ENCODE measurements around the gene KRTAP10-3.
"Not testable (repeated sequence)": the region's sequence is repeated elsewhere in the genome, so short reads cannot be mapped to it uniquely, and the experiment has no call there.

The KRTAP10-3 gene

GRCh38 chr21:44580231-44580821 is 21.7 kb upstream of the KRTAP10-3 start, which contains the start of gene KRTAP10-5:
KRTAP10-5 (minus strand) TSS chr21:44580604; CDS start chr21:44580578, 26 bp downstream.
- H3K36me3 ChIP-seq (ENCODE audit: insufficient read depth, low read length); H3K9ac ChIP-seq (ENCODE audit: low read depth, low read length); H3K4me1 ChIP-seq (ENCODE audit: insufficient read depth, low read length); H3K9me3 ChIP-seq (ENCODE audit: control insufficient read depth, insufficient read depth, low read length): not testable (repeated sequence)

DNA sequence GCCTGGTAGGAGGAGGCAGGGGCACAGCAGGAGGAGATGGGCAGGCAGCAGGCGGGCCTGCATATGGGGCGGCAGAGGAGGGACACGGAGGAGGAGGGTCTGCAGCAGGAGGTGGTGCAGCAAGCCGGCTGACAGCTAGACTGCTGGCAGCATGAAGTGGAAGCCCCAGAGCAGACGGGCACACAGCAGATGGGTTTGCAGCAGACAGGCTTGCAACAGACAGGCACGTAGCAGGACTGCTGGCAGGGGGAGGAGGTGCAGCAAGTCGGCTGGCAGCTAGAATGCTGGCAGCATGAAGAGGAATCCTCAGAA is 21.2 kb upstream of the KRTAP10-3 start:
- Histone ChIP-seq H3K9ac (ENCODE audit: low read depth, low read length) (no peak overlapping the region), H3K4me1 (ENCODE audit: insufficient read depth, low read length) (no peaks in the 10 kb centered on the region), H3K9me3 (ENCODE audit: control insufficient read depth, insufficient read depth, low read length) (peaks cover 9% of the 10 kb centered on the region), H3K36me3 (ENCODE audit: insufficient read depth, low read length) (no peaks in the 10 kb centered on the region)

DNA sequence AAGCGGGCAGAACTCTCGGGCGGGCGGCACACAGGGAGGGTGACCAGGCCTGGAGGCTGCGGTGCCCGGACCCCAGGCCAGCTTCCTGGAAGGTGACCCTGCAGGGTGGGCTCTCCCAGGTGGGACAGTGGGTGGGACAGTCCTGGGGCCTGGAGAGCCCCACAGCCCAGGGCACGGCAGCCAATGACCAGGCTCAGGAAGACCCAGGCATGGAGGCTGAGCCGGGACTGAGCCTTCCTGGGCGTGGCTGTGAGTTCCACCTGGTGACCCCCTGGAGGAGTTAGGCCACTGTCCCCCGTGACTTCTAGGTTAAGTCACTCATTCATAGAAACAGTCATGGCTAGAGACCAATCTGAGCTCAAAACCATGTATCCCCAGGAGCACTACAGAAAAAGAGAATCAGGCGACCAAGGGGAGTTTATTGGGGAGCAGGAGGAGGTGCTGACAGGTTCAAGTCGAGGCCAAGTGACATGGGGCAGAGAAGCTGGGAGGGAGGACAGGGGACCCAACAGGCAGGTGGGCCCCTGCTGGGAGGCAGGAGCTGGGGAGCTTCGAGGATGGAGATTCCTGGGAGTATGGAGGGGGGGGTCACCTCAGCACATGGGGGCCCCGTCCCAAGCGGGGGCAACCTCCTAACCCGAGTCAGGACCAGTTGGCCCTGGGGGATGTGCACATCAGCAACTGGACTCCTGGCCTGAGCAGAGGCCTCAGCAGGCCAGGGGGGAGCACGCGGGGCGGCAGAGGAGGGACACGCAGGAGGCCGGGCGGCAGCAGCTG is 20.6 kb upstream of the KRTAP10-3 start:
- peaks cover 9% of the 10 kb centered on the region for H3K9me3 ChIP-seq (ENCODE audit: control insufficient read depth, insufficient read depth, low read length)
- no peaks in the 10 kb centered on the region for H3K4me1 ChIP-seq (ENCODE audit: insufficient read depth, low read length)
- no peak overlapping the region for H3K9ac ChIP-seq (ENCODE audit: low read depth, low read length)
- H3K36me3 ChIP-seq (ENCODE audit: insufficient read depth, low read length), result no peaks in the 10 kb centered on the region

- Histone ChIP-seq H3K9me3 (ENCODE audit: control insufficient read depth, insufficient read depth, low read length) (peaks cover 9% of the 10 kb centered on the region), H3K4me1 (ENCODE audit: insufficient read depth, low read length) (no peaks in the 10 kb centered on the region), H3K9ac (ENCODE audit: low read depth, low read length) (no peak overlapping the region), H3K36me3 (ENCODE audit: insufficient read depth, low read length) (no peaks in the 10 kb centered on the region)
Observed at GRCh38 chr21:44578371-44579055, 19.9 kb upstream of the KRTAP10-3 start.

DNA sequence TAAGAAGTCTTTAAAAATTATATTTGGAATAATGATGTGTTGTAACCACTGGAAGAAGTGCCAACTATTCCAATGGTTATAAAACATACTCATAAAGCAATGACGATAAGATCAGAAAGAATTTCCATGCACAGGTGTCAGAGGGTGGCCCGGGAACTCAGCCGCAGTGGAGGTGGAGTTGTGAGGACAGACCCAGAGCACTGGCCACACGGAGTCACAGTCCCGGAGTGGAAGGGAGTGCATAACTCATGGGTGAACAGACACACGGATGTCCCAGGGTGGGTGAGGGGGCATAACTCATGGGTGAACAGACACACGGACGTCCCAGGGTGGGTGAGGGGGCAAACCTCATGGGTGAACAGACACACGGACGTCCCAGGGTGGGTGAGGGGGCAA is 17.4 kb upstream of the KRTAP10-3 start:
- no peaks in the 10 kb centered on the region for H3K4me1 ChIP-seq (ENCODE audit: insufficient read depth, low read length)
- peaks cover 9% of the 10 kb centered on the region for H3K9me3 ChIP-seq (ENCODE audit: control insufficient read depth, insufficient read depth, low read length)
- no peak overlapping the region for H3K9ac ChIP-seq (ENCODE audit: low read depth, low read length)
- no peaks in the 10 kb centered on the region for H3K36me3 ChIP-seq (ENCODE audit: insufficient read depth, low read length)

GRCh38 chr21:44575307-44576024 is 16.9 kb upstream of the KRTAP10-3 start:
- Histone ChIP-seq H3K4me1 (ENCODE audit: insufficient read depth, low read length) (no peaks in the 10 kb centered on the region), H3K36me3 (ENCODE audit: insufficient read depth, low read length) (no peaks in the 10 kb centered on the region), H3K9me3 (ENCODE audit: control insufficient read depth, insufficient read depth, low read length) (peaks cover 9% of the 10 kb centered on the region), H3K9ac (ENCODE audit: low read depth, low read length) (no peak overlapping the region)

DNA sequence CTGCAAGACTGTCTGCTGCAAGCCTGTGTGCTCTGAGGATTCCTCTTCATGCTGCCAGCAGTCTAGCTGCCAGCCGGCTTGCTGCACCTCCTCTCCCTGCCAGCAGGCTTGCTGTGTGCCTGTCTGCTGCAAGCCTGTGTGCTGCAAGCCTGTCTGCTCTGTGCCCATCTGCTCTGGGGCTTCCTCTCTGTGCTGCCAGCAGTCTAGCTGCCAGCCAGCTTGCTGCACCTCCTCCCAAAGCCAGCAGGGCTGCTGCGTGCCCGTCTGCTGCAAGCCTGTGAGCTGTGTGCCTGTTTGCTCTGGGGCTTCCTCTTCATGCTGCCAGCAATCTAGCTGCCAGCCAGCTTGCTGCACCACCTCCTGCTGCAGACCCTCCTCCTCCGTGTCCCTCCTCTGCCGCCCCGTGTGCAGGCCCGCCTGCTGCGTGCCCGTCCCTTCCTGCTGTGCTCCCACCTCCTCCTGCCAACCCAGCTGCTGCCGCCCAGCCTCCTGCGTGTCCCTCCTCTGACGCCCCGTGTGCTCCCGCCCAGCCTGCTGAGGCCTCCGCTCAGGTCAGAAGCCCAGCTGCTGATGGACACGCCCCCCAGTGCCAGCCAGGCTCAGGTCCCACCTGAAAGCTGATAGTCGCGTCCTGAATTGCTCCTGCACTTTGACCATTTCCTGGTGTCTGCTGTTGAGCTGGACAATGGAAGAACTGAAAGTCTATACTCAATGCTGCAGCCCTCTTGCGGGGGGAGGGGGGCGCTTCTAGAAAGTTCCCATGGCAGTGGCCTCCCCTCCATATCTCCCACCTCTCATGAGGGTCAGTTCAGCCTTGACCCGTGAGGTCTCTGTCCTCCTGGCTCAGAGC is 16.1 kb upstream of the KRTAP10-3 start:
- H3K9ac ChIP-seq (ENCODE audit: low read depth, low read length), result no peak overlapping the region
- no peaks in the 10 kb centered on the region for H3K36me3 ChIP-seq (ENCODE audit: insufficient read depth, low read length)
- H3K4me1 ChIP-seq (ENCODE audit: insufficient read depth, low read length), result no peaks in the 10 kb centered on the region
- H3K9me3 ChIP-seq (ENCODE audit: control insufficient read depth, insufficient read depth, low read length), result peaks cover 9% of the 10 kb centered on the region

DNA sequence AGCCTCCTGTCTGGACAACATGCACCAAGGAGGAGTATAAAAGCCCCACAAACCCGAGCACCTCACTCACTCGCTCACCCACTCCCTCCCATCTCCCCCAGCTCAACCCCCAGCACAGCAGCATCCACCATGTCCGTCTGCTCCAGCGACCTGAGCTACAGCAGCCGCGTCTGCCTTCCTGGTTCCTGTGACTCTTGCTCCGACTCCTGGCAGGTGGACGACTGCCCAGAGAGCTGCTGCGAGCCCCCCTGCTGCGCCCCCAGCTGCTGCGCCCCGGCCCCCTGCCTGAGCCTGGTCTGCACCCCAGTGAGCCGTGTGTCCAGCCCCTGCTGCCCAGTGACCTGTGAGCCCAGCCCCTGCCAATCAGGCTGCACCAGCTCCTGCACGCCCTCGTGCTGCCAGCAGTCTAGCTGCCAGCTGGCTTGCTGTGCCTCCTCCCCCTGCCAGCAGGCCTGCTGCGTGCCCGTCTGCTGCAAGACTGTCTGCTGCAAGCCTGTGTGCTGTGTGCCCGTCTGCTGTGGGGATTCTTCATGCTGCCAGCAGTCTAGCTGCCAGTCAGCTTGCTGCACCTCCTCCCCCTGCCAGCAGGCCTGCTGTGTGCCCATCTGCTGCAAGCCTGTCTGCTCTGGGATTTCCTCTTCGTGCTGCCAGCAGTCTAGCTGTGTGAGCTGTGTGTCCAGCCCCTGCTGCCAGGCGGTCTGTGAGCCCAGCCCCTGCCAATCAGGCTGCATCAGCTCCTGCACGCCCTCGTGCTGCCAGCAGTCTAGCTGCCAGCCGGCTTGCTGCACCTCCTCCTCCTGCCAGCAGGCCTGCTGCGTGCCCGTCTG is 15.2 kb upstream of the KRTAP10-3 start, which contains the start of gene KRTAP10-4:
TSS of gene KRTAP10-4 (plus strand) at position 100 of the 827 bp plus-strand sequence. CDS start at position 130, 30 bp downstream.
- H3K9ac ChIP-seq (ENCODE audit: low read depth, low read length); H3K4me1 ChIP-seq (ENCODE audit: insufficient read depth, low read length); H3K9me3 ChIP-seq (ENCODE audit: control insufficient read depth, insufficient read depth, low read length); H3K36me3 ChIP-seq (ENCODE audit: insufficient read depth, low read length): not testable (repeated sequence)

DNA sequence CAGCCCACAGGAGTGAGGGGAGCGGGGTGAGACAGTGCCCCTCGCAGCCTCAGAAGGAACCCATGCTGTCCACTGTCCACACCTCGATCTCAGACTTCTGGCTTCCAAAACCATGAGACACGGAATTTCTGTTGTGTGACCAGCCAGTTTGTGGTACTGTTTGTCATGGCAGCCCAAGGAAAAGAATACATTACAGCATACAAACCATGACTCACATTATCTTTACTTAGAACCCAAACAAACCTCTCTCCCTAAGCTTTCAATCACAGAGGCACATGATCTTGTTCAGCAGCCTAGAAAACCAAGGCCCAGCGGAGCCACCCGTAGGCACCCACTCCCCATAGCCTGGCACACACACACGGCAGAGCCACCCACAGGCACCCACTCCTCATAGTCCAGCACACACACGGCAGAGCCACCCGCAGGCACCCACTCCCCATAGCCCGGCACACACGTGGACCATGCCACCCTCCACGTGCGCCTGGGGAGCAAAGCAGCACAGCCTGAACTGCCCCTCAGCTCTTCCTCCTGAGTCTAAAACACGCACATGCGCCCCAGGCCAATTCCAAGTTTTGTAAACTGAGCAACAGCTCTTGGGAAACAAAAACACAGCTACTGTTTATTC is 14.5 kb upstream of the KRTAP10-3 start:
- Histone ChIP-seq H3K36me3 (ENCODE audit: insufficient read depth, low read length) (no peaks in the 10 kb centered on the region), H3K9me3 (ENCODE audit: control insufficient read depth, insufficient read depth, low read length) (peaks cover 9% of the 10 kb centered on the region), H3K4me1 (ENCODE audit: insufficient read depth, low read length) (no peaks in the 10 kb centered on the region), H3K9ac (ENCODE audit: low read depth, low read length) (no peak overlapping the region)

DNA sequence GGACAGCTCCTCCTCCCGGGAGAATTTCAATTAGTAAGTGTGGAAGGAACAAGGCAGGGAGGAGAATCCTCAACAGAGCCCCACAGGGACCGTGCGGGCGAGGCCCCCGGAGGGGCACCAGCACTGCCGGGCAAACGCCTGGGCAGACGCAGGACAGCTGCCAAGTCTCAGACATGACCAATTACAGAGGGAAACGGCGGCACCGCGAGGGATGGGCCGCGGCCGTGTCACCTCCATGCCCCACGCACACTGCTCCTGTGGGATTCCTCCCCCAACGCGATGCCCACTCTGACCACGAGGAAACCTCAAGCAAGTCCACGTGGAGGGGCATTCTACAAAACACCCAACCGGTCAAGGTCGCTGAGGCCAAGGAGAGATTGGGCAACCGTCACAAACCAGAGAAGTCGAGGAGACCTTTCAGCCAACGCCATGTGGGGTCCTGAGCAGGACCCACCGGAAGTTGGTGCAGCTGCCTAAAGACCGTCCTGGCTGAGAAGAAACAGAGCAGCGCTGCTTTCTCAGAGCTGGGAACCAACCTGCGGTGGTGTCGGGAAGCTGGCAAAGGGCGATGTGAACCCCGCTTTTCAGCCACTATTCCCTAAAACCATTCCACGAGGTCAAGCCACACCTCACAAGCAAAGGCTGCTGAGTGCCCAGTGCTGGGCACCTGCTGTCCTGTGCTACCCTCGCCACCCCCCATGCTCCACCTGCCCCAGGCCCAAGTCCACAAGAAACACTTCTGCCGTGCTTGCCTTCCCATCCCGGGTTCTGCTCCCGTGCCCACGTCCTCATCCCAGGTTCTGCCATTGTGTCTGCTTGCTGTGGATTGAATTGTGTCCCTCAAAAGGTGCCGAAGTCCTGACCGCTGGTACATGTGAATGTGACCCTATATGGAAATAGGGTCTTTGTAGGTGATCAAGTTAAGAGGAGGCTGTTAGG is 13.5 kb upstream of the KRTAP10-3 start:
- Histone ChIP-seq H3K36me3 (ENCODE audit: insufficient read depth, low read length) (no peaks in the 10 kb centered on the region), H3K9me3 (ENCODE audit: control insufficient read depth, insufficient read depth, low read length) (peaks cover 8% of the 10 kb centered on the region), H3K9ac (ENCODE audit: low read depth, low read length) (no peak overlapping the region), H3K4me1 (ENCODE audit: insufficient read depth, low read length) (no peaks in the 10 kb centered on the region)

DNA sequence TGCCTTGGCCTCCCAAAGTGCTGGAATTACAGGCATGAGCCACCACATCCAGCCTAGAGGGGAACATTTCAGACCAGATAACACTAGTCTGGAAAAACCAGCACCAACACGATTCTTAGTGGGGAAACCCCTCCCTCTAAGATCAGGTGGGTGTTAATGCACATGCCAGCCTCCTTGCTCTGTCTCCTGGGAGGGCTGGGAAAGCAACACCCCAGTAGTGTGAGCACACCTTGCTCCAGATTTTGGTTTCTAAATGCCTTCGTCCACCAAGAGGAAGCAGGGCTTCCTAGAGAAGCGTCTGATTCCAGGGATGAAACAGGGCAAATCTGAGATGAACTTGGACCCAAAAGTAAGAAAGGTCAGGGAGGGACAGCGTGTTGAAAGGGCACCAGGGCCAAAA is 12.7 kb upstream of the KRTAP10-3 start:
- Histone ChIP-seq H3K36me3 (ENCODE audit: insufficient read depth, low read length) (no peaks in the 10 kb centered on the region), H3K4me1 (ENCODE audit: insufficient read depth, low read length) (no peaks in the 10 kb centered on the region), H3K9ac (ENCODE audit: low read depth, low read length) (no peak overlapping the region), H3K9me3 (ENCODE audit: control insufficient read depth, insufficient read depth, low read length) (no peaks in the 10 kb centered on the region; the same call in 1 of the 2 replicates)

DNA sequence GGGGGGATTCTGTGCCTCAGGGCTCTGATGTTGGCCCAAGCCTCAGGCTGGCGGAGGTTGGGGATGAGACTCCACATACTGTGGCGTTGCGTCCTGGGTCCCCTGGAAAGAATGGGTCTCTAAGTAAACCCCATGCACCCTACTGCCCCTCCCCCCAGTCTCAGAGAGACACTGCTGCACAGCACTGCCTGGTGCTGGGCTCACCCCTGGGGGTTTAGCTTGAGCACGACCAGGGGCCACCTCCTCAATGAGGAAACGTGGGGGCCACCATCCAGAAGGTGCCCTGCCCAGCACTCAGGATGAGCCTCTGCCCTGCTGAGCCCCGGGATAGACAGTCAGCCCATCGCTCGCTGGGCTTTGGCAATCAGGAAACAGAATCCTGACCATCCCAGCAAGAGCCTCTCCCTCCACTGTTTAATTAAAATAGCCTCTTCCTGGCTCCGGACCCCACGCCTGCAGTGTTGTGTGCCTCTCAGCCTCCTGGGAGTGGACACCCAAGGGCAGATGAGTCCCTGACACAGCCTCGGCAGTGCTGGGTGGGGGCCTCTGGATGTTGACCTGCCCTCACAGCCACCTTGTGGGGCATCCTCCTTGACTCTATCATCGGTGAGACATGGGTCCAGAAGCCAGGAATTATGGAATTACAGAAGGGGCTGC is 11.4 kb upstream of the KRTAP10-3 start:
- Histone ChIP-seq H3K9me3 (ENCODE audit: control insufficient read depth, insufficient read depth, low read length) (no peaks in the 10 kb centered on the region; the same call in 1 of the 2 replicates), H3K4me1 (ENCODE audit: insufficient read depth, low read length) (no peaks in the 10 kb centered on the region), H3K9ac (ENCODE audit: low read depth, low read length) (no peak overlapping the region), H3K36me3 (ENCODE audit: insufficient read depth, low read length) (no peaks in the 10 kb centered on the region)

Measured in ES-I3 (cell line).